GM21825 (cell line): ENCODE measurements around the gene KIF26B.

Experiments used
- ATAC-seq: cut with Tn5 transposase; IDR thresholded peaks from one replicate; pipeline ENCODE4 v1.9.1; 2021; ENCODE audit warnings: mild to moderate bottlenecking, moderate library complexity; ENCODE audit not compliant: unreplicated experiment

Gene KIF26B

DNA sequence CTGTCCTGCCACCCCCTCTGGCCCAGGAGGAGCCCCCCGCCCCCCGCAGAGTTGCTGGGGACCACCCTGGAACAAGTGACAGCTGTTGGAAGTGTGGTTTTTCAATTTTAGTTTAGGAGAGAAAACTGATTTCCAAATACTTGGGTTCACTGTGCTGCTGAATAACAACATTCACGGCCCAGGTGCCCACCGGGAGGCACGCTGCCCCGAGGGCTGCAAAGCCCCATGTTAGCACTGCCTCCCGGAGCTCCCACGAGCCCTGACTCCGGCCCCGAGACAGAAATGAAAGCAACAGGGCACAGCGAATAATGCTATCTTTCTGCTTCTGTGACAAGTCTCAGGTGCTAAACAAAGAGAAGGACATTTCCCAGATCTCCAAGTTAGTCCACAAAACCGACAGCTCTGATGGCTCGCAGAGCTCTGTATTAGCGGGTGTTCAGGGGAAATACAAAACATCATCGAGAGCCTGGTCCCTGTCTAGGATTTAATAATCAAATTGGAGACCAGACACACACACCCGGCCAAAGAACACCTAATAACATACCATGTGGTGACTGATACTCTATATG, 451.5 kb downstream of the KIF26B start:
- ATAC-seq: no peak

- no peak for ATAC-seq
Measured at GRCh38 chr1:245608271-245608670, 453.5 kb downstream of the KIF26B start.

- ATAC-seq: no peak
Measured at GRCh38 chr1:245609354-245610150, 454.8 kb downstream of the KIF26B start.

DNA sequence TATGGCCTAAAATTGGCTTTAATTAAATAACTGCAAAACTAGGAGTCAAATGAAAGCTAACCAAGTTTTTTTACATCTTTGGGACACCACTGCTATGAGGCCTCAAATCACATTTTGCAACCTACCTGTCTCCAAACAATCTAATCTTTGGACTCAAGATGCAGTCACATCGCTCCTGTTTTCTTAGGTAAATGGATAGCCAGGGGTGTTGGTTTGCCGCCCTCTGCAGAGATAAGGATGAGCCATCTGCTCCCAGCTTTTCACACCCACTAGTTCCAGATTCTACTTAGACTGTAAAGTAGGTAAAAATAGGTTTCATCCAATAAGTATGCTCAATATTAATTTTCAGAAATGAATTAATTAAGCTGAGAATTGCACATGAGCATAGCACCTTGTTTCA, 456.5 kb downstream of the KIF26B start:
- no peak for ATAC-seq

GRCh38 chr1:245614476-245614875, 459.7 kb downstream of the KIF26B start:
- ATAC-seq: no peak

DNA sequence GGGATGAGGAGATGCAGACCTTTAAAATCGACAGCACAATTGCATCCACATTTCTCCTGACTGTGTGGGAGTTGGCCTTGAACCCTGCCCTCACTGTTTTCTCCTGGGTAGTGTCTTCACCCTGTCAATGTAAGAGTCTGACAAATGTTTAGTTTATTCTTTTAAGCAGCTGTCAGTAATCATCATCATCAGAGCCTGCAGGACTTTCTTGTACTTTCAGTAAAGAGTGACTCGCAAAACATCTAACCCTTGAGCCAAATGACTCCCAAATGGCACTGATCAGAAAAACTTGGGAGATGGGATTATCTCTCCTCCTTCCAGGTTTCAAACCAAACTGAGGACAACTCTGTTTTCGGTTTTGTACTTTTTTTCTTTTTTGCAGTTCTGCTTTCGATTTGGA, 460.2 kb downstream of the KIF26B start:
- ATAC-seq: no peak

DNA sequence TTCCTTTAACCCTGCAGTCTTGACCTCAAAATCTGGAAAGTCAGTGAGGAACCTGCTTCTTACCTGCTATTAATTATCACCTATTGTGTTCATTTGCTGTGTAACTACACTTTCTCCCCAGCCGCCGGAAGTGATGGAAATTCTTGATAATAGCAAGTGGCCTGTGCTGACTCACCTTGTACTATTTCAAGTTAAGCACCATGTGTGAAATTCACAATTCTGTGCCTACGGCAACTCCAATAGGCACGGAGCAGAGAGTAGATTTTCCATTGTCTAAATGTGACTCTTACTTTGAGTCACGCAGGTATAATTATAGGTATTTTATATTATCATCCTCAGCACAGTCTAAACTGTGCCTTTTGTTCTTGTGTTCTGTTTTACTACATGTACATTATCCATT, 466.8 kb downstream of the KIF26B start:
- no peak for ATAC-seq

DNA sequence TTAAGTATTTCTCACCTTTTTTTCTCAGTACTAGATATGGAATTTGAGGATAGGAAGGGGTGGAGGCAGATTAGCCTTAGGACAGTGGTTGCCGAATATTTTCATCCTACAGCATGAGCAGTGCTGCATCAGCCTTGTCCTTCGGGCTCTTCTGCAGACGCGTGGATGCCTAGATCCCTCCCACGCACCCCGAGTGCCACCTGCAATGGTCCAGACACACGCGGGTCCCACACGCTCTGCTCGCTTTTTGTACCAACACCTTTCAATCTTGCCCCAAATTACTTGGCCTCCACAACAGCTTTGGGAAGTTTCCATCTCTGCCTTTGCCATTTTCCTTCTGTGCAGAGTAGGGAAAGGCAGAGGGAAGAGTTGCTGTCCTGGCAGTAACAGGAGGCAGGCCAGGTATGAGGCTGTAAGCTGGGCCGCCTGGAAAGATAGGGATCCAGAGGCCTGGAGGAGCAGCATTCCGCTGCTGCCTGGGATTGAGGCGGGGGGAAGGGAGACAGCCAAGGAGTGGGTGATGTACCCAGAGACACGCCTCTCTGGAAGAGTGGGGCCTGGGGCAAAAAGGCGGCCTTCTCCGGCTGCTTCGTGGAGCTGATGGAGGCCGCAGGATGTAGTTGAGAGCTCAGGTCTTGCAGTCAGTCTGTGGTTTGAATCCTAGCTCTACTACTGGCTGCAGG, 467.7 kb downstream of the KIF26B start:
- no peak for ATAC-seq

GRCh38 chr1:245641384-245641783, 486.6 kb downstream of the KIF26B start:
- ATAC-seq: no peak

DNA sequence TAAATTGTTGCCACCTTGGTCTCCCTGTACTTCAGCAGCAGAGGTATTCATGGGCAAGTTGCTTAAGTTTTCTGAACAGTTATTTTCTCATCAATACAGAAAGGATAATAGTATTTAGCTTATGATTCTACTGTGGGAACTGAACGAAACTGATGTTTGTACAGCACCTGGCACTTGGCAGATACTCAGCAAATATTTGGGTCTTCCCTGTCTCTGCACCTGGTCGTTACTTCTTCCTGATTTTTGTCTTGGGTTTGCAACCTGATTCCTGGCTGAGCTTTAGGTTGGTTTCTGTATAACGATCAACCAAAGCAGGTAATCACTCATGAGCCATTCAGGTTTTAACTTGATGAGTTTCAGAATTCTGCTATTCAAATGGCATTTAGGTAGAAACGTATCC, 490.6 kb downstream of the KIF26B start:
- ATAC-seq: peak; percentile 21

- peak; percentile 55 for ATAC-seq
Measured at GRCh38 chr1:245645894-245646293, 491.1 kb downstream of the KIF26B start.

DNA sequence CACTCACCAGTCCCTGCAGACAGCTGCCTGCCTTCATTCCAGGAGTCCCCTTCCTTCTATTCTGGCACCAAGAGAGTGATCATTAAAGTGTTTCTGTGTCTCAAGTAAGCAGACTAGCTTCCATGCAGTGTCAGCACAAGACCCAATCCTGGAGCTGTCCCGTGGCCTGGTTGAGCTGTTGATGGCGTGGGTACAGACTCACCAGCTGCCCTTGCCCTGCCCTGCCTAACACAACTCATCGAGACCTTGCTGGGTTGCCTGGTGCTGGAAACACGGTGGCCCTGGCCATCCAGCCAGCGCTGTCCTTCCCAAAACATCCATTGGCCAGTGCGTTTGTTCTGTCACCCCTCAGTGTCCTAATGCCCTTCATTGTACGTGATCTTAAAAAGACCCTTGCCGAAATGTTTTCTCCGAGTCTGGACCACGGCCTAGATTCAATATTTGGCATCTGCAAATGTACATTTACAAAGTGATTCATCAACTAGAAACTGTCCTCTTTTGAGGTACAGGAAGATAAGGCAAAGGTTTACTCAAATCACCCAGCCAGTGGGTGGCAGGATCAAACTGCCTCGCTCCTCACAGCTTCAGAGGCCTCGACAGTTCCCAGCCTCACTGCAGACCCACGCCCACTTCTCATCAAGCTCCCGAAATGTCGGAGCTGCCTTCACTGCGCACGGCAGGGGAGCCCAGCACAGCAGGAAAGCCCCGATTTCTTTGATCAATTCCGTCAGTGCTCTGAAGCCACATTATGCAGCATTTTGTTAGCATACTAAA, 494.2 kb downstream of the KIF26B start:
- ATAC-seq: no peak

DNA sequence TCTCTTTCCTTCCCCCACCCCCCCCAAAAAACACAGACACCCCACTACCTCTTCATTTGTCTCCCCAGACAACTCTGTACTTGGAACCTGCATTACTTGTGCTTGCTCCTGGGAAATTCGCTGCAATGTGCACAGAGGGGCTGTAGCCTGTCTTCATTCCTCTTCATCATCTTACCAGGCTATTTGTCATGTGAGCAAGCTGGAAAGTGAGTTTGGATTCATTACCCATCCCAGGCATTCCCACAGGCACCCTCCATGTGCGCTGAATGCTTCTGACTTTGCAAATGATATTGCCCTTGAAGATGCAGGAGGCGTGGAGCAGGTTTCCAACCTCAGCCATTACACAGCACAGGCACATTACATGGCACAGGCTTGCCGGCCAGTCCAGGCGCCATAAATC, 494.9 kb downstream of the KIF26B start:
- no peak for ATAC-seq

DNA sequence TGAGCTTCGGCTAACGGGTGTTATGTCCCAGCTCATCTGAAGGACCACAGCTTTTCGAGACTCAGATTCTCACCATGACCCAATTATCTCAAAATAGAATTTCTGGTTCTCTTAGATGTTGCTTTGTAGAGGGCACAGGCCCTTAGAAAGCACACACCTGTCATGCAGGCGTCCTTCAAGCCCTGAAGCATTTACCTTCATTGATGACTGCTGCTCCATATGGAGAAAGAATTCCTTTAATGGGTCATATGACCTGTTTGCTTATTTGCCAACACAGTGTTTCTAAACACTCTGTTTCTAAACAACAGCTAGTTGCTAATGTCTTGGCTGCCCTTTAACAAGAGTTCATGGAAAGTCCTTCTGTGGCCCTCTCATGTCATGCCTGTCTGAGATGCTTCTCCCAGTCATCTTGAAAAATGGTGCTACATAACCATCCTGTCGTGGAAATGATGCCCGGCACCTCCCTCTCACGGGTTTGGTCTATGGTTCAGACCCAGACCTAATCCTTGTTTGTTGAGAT, 495.7 kb downstream of the KIF26B start:
- ATAC-seq: no peak

- no peak for ATAC-seq
Measured at GRCh38 chr1:245651093-245651492, 496.3 kb downstream of the KIF26B start.

GRCh38 chr1:245652116-245652515, 497.3 kb downstream of the KIF26B start:
- ATAC-seq: no peak

DNA sequence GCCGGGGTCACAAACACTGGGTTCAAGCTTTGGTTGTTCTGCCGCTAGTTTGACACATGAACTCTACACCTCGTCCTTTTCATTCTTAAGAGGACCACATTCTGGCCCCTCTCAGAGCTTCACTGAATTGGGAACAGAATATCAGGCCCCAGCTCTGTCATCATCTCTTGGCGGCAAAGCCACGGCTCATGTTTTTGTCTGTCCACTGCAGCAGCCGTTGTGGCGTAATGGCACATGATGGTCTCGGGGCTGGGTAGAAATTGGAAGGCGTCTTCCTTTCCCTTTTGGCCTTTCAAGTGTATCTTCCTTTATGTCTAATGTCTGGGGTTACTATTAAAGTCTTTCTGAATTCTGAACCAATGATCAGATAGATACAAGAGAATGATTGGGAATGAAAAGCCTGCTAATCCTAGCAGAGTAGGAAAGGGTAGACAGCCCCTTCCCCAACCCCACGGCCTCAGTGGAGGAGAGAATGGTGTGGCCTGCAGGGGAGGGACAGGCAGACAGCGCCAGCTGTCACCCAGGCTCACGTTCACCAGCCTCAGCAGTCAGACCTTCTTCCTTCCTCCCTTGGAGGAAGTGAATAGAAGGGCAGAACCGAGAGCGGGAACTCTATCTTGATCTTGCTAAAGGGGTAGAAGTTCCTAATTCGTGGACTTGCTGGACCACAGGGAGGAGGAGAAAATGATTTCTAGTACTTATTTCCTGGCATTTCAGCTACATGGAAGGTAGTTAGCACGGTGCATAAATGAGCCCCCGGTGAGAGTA, 498.1 kb downstream of the KIF26B start:
- ATAC-seq: no peak

GRCh38 chr1:245654460-245655050, 499.8 kb downstream of the KIF26B start:
- no peak for ATAC-seq

DNA sequence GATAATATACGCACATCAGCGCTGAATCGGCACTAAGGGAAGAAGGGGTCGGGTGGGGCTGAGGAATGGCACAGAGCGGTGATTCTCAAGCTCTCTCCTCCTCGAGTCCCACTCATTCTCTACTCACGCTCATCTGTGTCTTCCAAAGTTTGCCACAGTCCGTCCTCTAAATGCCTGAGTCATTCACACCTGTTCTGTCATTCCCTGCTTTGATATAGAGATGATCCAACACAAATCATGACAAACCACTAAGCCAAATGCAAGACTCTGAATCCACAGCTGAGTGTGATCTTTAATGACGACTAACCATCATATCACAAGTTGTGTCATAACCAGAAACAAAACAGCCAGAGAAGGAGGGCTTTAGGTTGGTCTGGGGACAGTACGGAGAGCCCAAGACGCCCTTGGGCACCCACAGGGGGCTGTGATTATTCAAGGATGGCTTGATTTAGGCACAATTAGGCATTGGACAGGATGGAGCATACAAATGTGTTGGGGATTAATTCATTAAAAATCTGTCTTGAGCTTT, 501.5 kb downstream of the KIF26B start:
- no peak for ATAC-seq

- ATAC-seq: no peak
Measured at GRCh38 chr1:245657371-245657770, 502.6 kb downstream of the KIF26B start.
